AG09309 (cell line): ENCODE results near the gene OXSR1.

ENCODE experiments used
- DNase-seq: peaks from one replicate; pipeline ENCODE4 v3.0.0-alpha.2; 2010; ENCODE audit warnings: low read depth
- H3K4me3 ChIP-seq: 2 replicates; pipeline ENCODE4 v1.5.1; 2011; ENCODE audit warnings: mild to moderate bottlenecking, low read depth, low read length, moderate library complexity; ENCODE audit not compliant: control insufficient read depth
- CTCF ChIP-seq: IDR thresholded peaks from 2 replicates; pipeline ENCODE4 v1.5.1; 2011; ENCODE audit warnings: mild to moderate bottlenecking, low read depth, low read length, inconsistent platforms; ENCODE audit not compliant: insufficient read depth, control insufficient read depth; ENCODE audit errors: missing control alignments

OXSR1 gene

GRCh38 chr3:38140326-38141172 lies 24.8 kb upstream of the OXSR1 start:
- DNase-seq: no peak
- TF ChIP-seq CTCF: no peak
- H3K4me3 ChIP-seq: no peak overlapping the region

DNA sequence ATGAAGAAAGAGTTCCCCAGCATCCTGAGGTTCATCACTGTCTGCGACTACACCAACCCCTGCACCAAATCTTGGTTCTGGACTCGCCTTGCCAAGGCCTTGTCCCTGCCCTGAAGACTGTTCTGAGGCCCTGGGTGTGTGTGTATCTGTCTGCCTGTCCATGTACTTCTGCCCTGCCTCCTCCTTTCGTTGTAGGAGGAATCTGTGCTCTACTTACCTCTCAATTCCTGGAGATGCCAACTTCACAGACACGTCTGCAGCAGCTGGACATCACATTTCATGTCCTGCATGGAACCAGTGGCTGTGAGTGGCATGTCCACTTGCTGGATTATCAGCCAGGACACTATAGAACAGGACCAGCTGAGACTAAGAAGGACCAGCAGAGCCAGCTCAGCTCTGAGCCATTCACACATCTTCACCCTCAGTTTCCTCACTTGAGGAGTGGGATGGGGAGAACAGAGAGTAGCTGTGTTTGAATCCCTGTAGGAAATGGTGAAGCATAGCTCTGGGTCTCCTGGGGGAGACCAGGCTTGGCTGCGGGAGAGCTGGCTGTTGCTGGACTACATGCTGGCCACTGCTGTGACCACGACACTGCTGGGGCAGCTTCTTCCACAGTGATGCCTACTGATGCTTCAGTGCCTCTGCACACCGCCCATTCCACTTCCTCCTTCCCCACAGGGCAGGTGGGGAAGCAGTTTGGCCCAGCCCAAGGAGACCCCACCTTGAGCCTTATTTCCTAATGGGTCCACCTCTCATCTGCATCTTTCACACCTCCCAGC lies 24.0 kb upstream of the OXSR1 start:
- no peak overlapping the region for H3K4me3 ChIP-seq
- TF ChIP-seq CTCF: no peak
- no peak for DNase-seq

GRCh38 chr3:38141952-38142273 lies 23.4 kb upstream of the OXSR1 start:
- no peak for DNase-seq
- H3K4me3 ChIP-seq: no peak overlapping the region
- TF ChIP-seq CTCF: no peak

- TF ChIP-seq CTCF: no peak
- DNase-seq: no peak
- H3K4me3 ChIP-seq: no peak overlapping the region
Measured at GRCh38 chr3:38142959-38143358, 22.4 kb upstream of the OXSR1 start.

- DNase-seq: no peak
- H3K4me3 ChIP-seq: no peak overlapping the region
- no peak for TF ChIP-seq CTCF
Measured at GRCh38 chr3:38143511-38143910, 21.8 kb upstream of the OXSR1 start.

DNA sequence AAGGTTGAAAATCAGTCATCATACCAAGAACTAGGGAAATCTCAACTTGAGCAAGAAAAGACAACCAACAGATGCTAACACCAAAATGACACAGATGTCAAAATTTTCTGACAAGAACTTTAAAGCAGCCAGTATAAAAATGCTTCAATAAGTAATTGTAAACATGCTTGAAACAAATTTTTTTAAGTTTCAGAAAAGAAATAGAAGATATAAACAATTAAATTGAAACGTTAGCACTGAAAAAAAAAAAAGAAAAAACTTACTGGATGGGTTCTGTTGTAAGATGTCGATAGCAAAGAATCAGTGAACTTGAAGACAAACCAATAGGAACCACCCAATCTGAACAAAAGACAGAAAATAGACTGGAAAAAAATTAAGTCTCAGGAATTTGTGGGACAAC lies 18.8 kb upstream of the OXSR1 start:
- TF ChIP-seq CTCF: no peak
- no peak overlapping the region for H3K4me3 ChIP-seq
- DNase-seq: no peak
